ENCODE results near the gene C1orf35. TPM values are rescaled to one million over a fixed set of nuclear protein-coding genes. Genes with fewer than 3 reads are reported as not detected.

C1orf35 gene
- total RNA-seq, 1 donor from 2014 or later, result 12.4 TPM

DNA sequence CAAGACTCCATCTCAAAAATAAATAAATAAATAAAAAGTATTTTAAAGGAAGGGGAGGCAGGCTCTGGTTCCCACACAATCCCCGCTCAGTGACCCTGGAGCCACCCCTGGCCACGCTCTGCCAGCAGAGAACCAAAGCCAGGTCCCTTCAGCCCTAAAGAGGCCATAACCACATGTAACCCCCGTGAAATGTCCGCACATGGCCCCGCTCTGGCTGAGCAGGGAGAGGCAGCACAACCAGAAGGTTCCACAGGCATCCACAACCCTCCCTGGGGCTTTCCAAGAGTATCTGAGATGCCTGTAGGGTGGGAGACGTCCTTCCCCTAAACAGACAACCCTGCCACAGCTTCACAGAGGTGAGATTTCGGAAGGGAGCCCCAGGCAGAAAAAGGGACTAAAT, 22.0 kb downstream of the C1orf35 start:
- DNase-seq (peak; percentile 32), ATAC-seq (no peak)
- H3K4me1 ChIP-seq, result peaks cover 35% of the 10 kb centered on the region
- TF ChIP-seq CTCF (IDR thresholded peaks at IDR 0.05), result no peak
- H3K27ac ChIP-seq, result no peak overlapping the region
- no peaks in the 10 kb centered on the region for H3K9me3 ChIP-seq
- H3K27me3 ChIP-seq (ENCODE audit: low read depth), result no peaks in the 10 kb centered on the region
- H3K36me3 ChIP-seq, result no peaks in the 10 kb centered on the region
- intact Hi-C loops (cut with DNase I), result no loop called here
- H3K4me3 ChIP-seq, result peak overlapping the region; percentile 85

DNA sequence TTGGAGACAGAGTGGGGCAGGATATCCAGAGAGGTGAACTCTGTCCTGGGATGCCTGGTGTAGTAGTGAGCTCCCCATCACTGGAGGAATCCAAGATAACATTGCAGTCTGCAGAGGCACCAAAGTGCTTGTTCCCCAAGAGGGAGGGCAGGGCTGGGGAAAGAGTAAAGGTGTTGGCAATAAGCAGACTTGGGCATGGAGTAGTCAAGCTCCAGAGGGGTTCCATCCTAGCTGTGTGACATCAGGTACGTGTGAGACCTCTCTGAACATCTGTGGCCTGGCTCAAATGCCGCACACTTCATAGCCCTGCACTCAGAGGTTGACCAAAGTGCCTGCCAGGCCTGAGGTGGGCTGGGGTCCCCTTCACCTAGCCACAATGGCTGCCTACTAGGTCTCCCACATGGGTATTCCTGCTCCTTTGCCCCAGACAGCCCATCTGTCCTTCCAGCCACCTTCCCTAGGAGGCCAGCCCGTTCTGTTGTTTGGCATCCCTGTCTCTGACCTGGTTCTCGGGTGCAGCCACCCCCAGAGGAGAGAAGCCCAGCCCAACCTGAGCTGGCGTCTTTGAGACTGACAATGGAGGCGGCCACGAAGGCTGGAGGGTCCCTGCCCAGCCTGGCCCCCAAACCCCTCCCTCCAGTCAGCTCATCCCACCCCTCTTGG, 23.4 kb downstream of the C1orf35 start:
- peak; percentile 35 for DNase-seq
- Histone ChIP-seq H3K4me1 (peaks cover 21% of the 10 kb centered on the region), H3K36me3 (no peaks in the 10 kb centered on the region), H3K9me3 (no peaks in the 10 kb centered on the region), H3K4me3 (no peak overlapping the region), H3K27ac (no peak overlapping the region), H3K27me3 (ENCODE audit: low read depth) (no peaks in the 10 kb centered on the region)
- intact Hi-C loops (cut with DNase I), result no loop called here
- no peak for TF ChIP-seq CTCF (IDR thresholded peaks at IDR 0.05)
- ATAC-seq, result no peak

DNA sequence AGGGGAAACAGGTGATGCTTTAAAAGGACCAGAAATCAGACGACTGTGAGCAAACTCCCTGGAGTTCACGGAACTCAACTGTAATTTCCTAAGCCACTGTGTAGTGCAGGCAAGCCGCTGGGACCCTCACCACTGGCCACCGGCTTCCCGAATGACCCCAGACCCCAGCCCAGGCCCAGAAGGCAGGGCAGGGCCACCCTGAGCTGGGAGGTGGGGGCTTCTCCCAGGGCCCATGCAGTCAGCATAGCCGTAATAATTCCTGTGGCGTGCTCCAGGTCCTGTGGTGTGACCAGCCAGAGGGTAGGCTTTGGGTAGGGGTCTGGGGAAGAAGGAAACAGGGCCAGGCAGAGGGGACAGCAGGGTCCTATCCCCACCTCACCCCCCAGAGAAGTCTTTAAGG, 24.1 kb downstream of the C1orf35 start:
- H3K4me3 ChIP-seq, result no peak overlapping the region
- H3K27ac ChIP-seq, result no peak overlapping the region
- intact Hi-C loops (cut with DNase I), result no loop called here
- H3K9me3 ChIP-seq, result no peaks in the 10 kb centered on the region
- ATAC-seq (no peak), DNase-seq (peak; percentile 35)
- peaks cover 14% of the 10 kb centered on the region for H3K4me1 ChIP-seq
- TF ChIP-seq CTCF (IDR thresholded peaks at IDR 0.05), result no peak
- H3K36me3 ChIP-seq, result no peaks in the 10 kb centered on the region
- H3K27me3 ChIP-seq (ENCODE audit: low read depth), result no peaks in the 10 kb centered on the region

GRCh38 chr1:228077565-228078330, 25.4 kb downstream of the C1orf35 start:
- intact Hi-C loops (cut with DNase I), result no loop called here
- Histone ChIP-seq H3K27me3 (ENCODE audit: low read depth) (no peaks in the 10 kb centered on the region), H3K4me3 (no peak overlapping the region), H3K36me3 (no peaks in the 10 kb centered on the region), H3K9me3 (no peaks in the 10 kb centered on the region), H3K4me1 (peaks cover 11% of the 10 kb centered on the region), H3K27ac (no peak overlapping the region)
- DNase-seq (no peak), ATAC-seq (no peak)
- TF ChIP-seq CTCF (IDR thresholded peaks at IDR 0.05), result no peak

GRCh38 chr1:228076796-228077430, 26.2 kb downstream of the C1orf35 start:
- H3K9me3 ChIP-seq, result no peaks in the 10 kb centered on the region
- H3K27ac ChIP-seq, result no peak overlapping the region
- no peaks in the 10 kb centered on the region for H3K36me3 ChIP-seq
- peaks cover 11% of the 10 kb centered on the region for H3K4me1 ChIP-seq
- ATAC-seq, result no peak
- intact Hi-C loops (cut with DNase I), result no loop called here
- no peak for TF ChIP-seq CTCF (IDR thresholded peaks at IDR 0.05)
- no peak overlapping the region for H3K4me3 ChIP-seq
- H3K27me3 ChIP-seq (ENCODE audit: low read depth), result no peaks in the 10 kb centered on the region
- DNase-seq, result peak; percentile 38
